CD4-positive, alpha-beta T cell treated with Interleukin-4 for 4 hours (primary cell): Measurements from ENCODE around the gene WFIKKN2.
A peak's percentile ranks its signal among the peaks of the same experiment; 100 is the strongest.

ENCODE experiments used
- DNase-seq: peaks from one replicate; pipeline ENCODE4 v3.0.0-alpha.2; 2020

Gene WFIKKN2

DNA sequence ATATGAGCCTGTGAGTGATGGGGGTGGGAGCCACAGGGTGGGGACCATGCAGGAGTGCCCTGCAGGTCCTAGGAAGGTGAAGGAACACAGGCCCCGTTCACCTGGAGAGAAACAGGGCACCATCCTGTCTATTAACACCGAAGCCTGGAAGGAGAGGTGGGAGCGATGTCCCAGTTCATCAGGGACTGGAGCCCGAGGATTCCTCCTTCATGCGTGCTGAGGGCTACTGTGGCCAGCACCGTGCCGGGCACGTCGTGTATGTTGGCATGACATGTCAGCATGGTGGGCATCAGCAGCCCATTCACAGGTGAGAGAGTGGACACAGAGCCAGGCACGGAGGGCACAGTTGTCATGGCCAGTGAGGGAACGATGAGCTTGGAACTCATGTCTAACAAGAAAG is 1.4 kb downstream of the WFIKKN2 start:
- DNase-seq: no peak

- no peak for DNase-seq
These were observed 2.0 kb downstream of the WFIKKN2 start for GRCh38 chr17:50837286-50837979.

- no peak for DNase-seq
These were observed 2.9 kb downstream of the WFIKKN2 start for GRCh38 chr17:50837980-50838954.

- DNase-seq: no peak
These were observed 4.4 kb downstream of the WFIKKN2 start for GRCh38 chr17:50839591-50840310.

GRCh38 chr17:50840311-50840851 is 5.0 kb downstream of the WFIKKN2 start:
- DNase-seq: no peak

DNA sequence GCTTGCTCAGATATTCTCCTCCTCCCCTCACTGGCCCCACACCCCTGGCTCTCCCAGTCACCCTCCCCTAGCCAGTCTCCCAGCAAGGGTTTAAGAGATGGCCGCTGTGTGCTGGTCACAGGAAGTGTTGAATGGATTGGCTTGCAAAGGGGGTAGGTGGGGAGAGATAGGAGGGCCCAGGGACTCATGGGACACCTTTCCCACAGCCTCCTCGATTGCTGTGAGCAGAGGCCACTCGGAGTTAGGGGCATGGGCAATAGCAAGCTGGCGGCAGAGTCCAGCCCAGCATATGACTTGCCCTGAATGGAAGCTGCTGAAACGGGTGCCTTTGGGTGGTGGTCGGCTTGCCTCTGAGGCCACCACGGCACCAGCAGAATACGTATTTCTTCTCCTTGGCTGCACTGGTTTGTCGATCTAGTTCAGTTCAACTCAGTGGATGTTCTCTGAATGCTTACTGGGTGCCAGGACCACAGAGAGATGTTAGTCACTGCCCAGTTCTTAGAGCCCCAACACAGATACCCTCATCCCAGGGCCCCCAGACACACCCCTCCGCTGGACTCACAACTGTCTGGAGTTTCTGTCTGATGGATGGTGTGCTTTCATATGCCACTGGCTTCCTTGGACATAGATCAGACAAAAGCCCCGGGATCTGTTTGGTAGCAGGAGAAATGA is 6.0 kb downstream of the WFIKKN2 start:
- DNase-seq: no peak

DNA sequence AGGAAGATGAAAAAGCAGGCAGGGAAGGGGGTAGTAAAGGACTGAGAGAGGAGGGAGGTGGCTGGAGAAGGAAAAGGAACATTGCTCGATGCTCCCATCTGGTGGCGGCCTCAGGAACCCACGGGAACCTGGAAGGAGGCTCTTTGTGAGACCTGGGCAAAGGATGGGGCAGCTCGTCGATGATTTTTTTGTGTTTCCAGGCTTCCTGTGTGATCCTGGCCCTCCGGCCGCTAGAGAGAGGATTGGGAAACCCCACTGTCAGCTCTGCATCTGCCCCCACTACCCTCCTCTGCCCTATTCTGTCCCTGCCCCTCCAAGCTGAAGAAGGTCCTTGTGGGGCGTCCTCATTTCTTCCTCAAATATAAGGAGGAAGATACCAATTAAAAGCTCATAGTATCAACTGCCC is 6.6 kb downstream of the WFIKKN2 start:
- peak; percentile 46 for DNase-seq

- no peak for DNase-seq
These were observed 7.2 kb downstream of the WFIKKN2 start for GRCh38 chr17:50842506-50843149.

GRCh38 chr17:50843150-50843905 is 7.9 kb downstream of the WFIKKN2 start:
- DNase-seq: no peak

GRCh38 chr17:50844117-50844700 is 8.8 kb downstream of the WFIKKN2 start:
- DNase-seq: no peak

DNA sequence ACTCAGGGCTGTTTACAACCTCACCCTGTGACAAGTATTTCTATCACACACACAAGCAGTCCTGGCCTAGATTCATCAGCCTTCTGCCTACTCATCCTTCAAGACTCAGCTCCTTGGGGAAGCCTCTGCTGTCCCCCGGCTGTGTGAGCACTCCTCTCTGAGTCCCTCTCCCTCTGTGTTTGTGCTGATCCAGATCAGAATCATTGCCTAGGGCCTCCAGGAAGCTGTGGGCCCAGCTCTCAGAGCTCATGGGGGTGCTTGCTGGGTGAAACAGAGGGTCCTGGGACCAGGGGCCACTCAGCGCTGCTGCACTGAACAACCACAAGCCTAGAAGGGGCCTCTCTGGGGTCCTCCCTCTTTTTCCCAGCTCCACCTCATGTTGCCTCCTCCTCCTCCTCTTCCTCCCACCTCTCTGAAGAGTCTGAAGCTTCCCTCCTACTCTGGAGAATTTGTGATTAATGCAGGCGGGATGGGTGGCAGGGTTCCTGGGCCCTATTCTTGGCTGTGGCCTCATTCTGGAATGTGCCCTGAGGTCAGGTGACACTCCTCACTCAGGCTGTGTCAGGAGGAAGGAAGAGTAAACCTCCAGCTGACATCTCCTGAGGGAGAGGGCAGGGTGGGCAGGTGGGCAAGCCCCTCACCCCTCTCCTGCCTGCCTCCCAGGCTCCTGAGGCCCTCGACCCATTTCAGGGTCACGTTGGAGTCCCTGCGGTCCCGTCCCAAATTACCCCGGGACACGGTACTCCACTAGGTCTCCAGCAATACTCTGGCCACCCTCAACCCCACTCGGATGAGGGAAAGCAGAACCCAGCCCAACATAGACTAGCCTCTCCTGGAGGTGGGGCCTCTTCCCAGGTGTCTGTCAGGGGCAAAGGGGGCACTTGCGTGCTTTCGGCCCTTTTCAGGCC is 10.1 kb downstream of the WFIKKN2 start:
- DNase-seq: no peak

DNA sequence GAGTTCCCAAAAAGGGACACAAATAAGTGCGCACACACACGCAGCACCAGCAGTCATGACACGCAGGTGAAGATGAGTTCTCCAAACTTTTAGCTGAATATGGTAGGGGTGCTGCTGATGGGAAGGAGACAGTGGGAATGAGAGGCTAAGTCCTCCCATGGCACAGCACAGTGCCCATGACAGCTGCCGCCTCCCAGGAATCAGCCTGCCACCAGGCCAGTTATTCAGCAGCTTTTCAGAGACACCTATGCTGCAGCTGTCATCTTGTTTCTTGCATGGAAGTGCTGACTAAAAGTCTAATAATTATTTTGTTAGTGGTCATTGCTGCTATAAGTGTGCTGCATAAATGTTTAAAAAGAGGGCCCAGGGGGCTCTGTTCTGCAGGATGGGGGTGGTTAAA is 12.2 kb downstream of the WFIKKN2 start:
- DNase-seq: no peak

- no peak for DNase-seq
These were observed 12.7 kb downstream of the WFIKKN2 start for GRCh38 chr17:50848039-50848438.

DNA sequence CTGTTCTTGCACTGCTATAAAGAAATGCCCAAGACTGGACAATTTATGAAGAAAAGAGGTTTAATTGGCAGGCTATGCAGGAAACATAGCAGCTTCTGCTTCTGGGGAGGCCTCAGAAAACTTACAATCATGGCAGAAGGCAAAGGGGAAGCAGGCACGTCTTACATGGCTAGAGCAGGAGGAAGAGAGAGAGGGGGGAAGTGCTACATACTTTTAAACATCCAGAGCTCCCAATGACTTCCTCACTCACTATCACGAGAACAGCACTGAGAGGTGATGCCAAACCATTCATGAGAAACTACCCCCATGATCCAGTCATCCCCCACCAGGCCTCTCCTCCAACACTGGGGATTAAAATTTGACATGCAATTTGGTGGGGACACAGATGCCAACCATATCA is 13.3 kb downstream of the WFIKKN2 start:
- no peak for DNase-seq

DNA sequence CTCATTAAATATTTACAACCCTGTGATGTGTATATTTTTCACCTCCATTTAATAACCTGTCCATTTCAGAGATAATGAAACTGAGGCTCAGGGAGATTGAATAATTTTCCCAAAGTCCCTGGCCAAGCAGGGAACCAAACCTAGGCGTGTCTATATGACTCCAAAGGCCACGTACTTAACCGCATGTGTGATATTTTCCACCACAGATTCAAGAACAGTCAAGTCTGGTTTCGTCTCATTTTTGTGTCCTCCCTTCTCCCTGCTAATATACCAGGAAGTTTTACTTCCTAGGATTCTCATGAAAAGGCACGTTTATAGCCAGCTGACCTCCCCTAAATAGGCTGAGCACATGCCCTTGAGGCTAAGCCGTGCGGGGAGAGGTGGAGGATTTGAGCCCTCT is 15.3 kb downstream of the WFIKKN2 start:
- DNase-seq: no peak

DNA sequence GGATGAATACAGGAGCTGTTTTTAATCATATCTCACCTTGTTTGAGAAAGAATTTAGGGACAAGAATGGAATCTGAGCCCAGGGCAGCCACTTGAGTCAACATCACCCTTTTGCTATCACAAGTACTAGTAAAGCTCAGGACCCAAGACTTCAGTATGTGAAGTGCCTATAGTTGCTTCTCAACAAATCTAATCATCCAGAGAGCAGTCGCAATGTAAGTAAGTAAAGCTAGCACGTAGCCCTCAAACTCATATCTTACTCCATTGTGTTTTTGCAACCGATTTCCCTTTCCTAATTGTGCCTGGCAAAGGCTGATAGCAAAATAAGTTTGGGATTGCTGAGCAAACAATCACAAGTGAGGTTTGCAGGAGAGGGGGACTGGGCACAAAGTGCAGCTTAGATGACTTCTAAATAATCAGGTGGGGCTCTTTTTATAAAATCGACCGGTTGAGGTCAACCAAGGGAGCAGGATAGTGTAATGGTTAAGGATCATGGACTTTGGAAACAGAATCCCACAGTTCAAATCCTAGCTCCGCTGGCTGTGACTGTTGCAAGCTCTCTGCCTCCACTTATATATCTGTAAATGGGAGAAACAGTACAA is 17.7 kb downstream of the WFIKKN2 start:
- DNase-seq: no peak

- DNase-seq: no peak
These were observed 18.4 kb downstream of the WFIKKN2 start for GRCh38 chr17:50853781-50854180.

- no peak for DNase-seq
These were observed 20.4 kb downstream of the WFIKKN2 start for GRCh38 chr17:50855708-50856330.

DNA sequence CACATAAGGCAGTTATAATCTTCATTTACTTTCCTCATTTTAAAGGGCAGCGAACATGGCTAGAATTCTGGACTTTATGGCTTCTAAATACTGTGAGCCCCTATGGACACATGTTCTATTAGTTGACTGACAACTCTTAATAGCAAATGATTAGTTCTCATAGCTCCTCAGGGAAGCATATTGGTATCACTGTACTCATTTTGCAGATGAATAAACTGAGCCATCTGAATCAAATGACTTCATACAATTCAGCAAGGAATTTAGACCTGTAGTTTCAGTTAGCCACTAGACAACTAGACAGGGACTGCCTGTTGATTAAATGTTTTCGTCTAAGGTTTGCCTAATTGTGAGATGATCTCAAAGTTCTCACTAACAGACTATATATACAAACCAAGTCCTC is 21.0 kb downstream of the WFIKKN2 start:
- DNase-seq: no peak
